HCT116 (cell line): Measurements from ENCODE around the gene WIPF3. TPM values are rescaled to one million over a fixed set of nuclear protein-coding genes. Genes with fewer than 3 reads are reported as not detected.

Source experiments
- ATAC-seq: fragments of 200-7000 bp; cut with Tn5 transposase; 2 replicates; pipeline ENCODE4 v1.9.1; 2020; ENCODE audit warnings: mild to moderate bottlenecking, moderate library complexity
- BruUV-seq: library from RNA; stranded (reverse); fragments of 400-500 nt; replicated peaks from 2 replicates; lab custom pipeline; 2021; lab: Mats Ljungman, UMichigan
- CTCF ChIA-PET: fragments of 300-600 bp; sonication (Branson Sonifier 250); formaldehyde crosslinking; loops from one replicate; lab custom pipeline; 2021; ENCODE audit warnings: antibody characterized with exemption; lab: Charles Lee
- POLR2A ChIA-PET: fragments of 300-600, 350-600 bp; sonication (Branson Sonifier 250); formaldehyde crosslinking; loops from one replicate; lab custom pipeline; 2021; ENCODE audit warnings: antibody characterized with exemption; lab: Charles Lee
- RAD21 ChIA-PET, 2 experiments: fragments of 300-600 bp; sonication (Branson Sonifier 250); formaldehyde crosslinking; loops; one replicate each; lab custom pipeline; 2023; ENCODE audit warnings: low total read pairs in 2 of 2; ENCODE audit not compliant: uncharacterized antibody in 2 of 2, unreplicated experiment in 2 of 2, low non-redundant PET in 1 of 2; lab: Charles Lee
- DNase-seq: peaks from one replicate; pipeline ENCODE4 v3.0.0-alpha.2; 2010; ENCODE audit warnings: low read depth, low spot score
- H2AFZ ChIP-seq: fragments of 200-600 bp; shearing (Covaris generic), sonication (generic); 2 replicates; pipeline ENCODE4 v1.6.1; 2017; ENCODE audit warnings: low read depth, mixed run types, mixed read lengths, antibody characterized with exemption, low read length; ENCODE audit not compliant: poor library complexity, severe bottlenecking
- H3K27ac ChIP-seq: 2 replicates; pipeline ENCODE4 v1.5.1; 2012; ENCODE audit warnings: low read depth, low read length
- H3K27me3 ChIP-seq: fragments of 200-600 bp; sonication (generic); 2 replicates; pipeline ENCODE4 v1.6.1; 2016; ENCODE audit warnings: mixed run types, low read length, mixed read lengths; ENCODE audit not compliant: insufficient read depth
- H3K36me3 ChIP-seq, 2 experiments: fragments of 200-500 bp in 1 of 2; fragments of 200-600 bp in 1 of 2; sonication (Bioruptor generic) in 1 of 2; sonication (generic) in 1 of 2; 2 replicates each; pipeline versions ENCODE4 v1.5.1 to v1.6.1; 2014 to 2016; ENCODE audit warnings: low read length in 2 of 2, inconsistent platforms in 1 of 2, mixed read lengths in 1 of 2, mixed run types in 1 of 2; ENCODE audit not compliant: insufficient read depth in 2 of 2, control insufficient read depth in 1 of 2
- H3K4me1 ChIP-seq, 2 experiments: fragments of 200-600 bp in 1 of 2; sonication (generic) in 1 of 2; 2 replicates each; pipeline versions ENCODE4 v1.5.1 to v1.6.1; 2012 to 2017; ENCODE audit warnings: low read length in 2 of 2, inconsistent platforms in 1 of 2, mild to moderate bottlenecking in 1 of 2, mixed read lengths in 1 of 2, mixed run types in 1 of 2, moderate library complexity in 1 of 2; ENCODE audit not compliant: insufficient read depth in 2 of 2, control insufficient read depth in 1 of 2
- H3K4me2 ChIP-seq: fragments of 200-600 bp; sonication (generic); 2 replicates; pipeline ENCODE4 v1.6.1; 2017; ENCODE audit warnings: mixed run types, low read length, mixed read lengths
- H3K4me3 ChIP-seq, 2 experiments: fragments of 200-600 bp in 1 of 2; sonication (generic) in 1 of 2; replicated peaks in 1 of 2; 2 replicates each; pipeline ENCODE4 v1.5.1; 2011 to 2016; ENCODE audit warnings: low read length in 2 of 2, control low read depth in 1 of 2, low read depth in 1 of 2, mild to moderate bottlenecking in 1 of 2, mixed read lengths in 1 of 2, mixed run types in 1 of 2
- H3K79me2 ChIP-seq: fragments of 200-600 bp; sonication (generic); 2 replicates; pipeline ENCODE4 v1.6.1; 2017; ENCODE audit warnings: mild to moderate bottlenecking, mixed run types, low read length, moderate library complexity, mixed read lengths; ENCODE audit not compliant: insufficient read depth
- H3K9ac ChIP-seq: fragments of 200-600 bp; sonication (generic); 2 replicates; pipeline ENCODE4 v1.6.1; 2016; ENCODE audit warnings: low read length, mixed read lengths
- H3K9me2 ChIP-seq: fragments of 200-600 bp; sonication (generic), shearing (Covaris generic); 2 replicates; pipeline ENCODE4 v1.6.1; 2017; ENCODE audit warnings: mixed run types, mild to moderate bottlenecking, moderate library complexity; ENCODE audit not compliant: insufficient read depth
- H3K9me3 ChIP-seq, 2 experiments: fragments of 200-500 bp in 1 of 2; fragments of 200-600 bp in 1 of 2; sonication (Bioruptor generic) in 1 of 2; sonication (generic) in 1 of 2; 2 replicates each; pipeline ENCODE4 v1.6.1; 2014 to 2017; ENCODE audit warnings: low read length in 2 of 2, mixed read lengths in 2 of 2, inconsistent platforms in 1 of 2, low read depth in 1 of 2, mild to moderate bottlenecking in 1 of 2, mixed run types in 1 of 2, moderate library complexity in 1 of 2; ENCODE audit not compliant: control insufficient read depth in 1 of 2, insufficient read depth in 1 of 2
- H4K20me1 ChIP-seq: fragments of 200-600 bp; sonication (generic), shearing (Covaris generic); 2 replicates; pipeline ENCODE4 v1.6.1; 2017; ENCODE audit warnings: mixed run types, mild to moderate bottlenecking, moderate library complexity; ENCODE audit not compliant: insufficient read depth
- ATF3 ChIP-seq: IDR thresholded peaks from 2 replicates; pipeline ENCODE4 v1.6.1; 2012
- CBX3 ChIP-seq: IDR thresholded peaks from 2 replicates; pipeline ENCODE4 v1.6.1; 2012; ENCODE audit warnings: low read depth
- CEBPB ChIP-seq: IDR thresholded peaks from 2 replicates; pipeline ENCODE4 v1.6.1; 2012; ENCODE audit warnings: low read depth
- EGR1 ChIP-seq: IDR thresholded peaks from 2 replicates; pipeline ENCODE4 v1.6.1; 2012; ENCODE audit warnings: low read depth
- EZH2phosphoT487 ChIP-seq: fragments of 200-600 bp; IDR thresholded peaks from 2 replicates; pipeline ENCODE4 v1.6.1; 2018; ENCODE audit warnings: antibody characterized with exemption, borderline replicate concordance
- FOSL1 ChIP-seq: IDR thresholded peaks from 2 replicates; pipeline ENCODE4 v1.6.1; 2012; ENCODE audit warnings: low read depth
- JUND ChIP-seq: IDR thresholded peaks from 2 replicates; pipeline ENCODE4 v1.6.1; 2012
- MAX ChIP-seq: IDR thresholded peaks from 2 replicates; pipeline ENCODE4 v1.6.1; 2012
- POLR2AphosphoS5 ChIP-seq: IDR thresholded peaks from 2 replicates; pipeline ENCODE4 v1.6.1; 2011; ENCODE audit warnings: mild to moderate bottlenecking, low read depth, low read length, moderate library complexity
- SP1 ChIP-seq: IDR thresholded peaks from 2 replicates; pipeline ENCODE4 v1.6.1; 2012; ENCODE audit warnings: low read depth
- SRF ChIP-seq: IDR thresholded peaks from 2 replicates; pipeline ENCODE4 v1.6.1; 2012; ENCODE audit warnings: low read depth
- TCF7L2 ChIP-seq: IDR thresholded peaks from 2 replicates; pipeline ENCODE4 v1.7.0; 2011; ENCODE audit warnings: borderline replicate concordance, inconsistent platforms; ENCODE audit not compliant: insufficient read depth, insufficient read length; ENCODE audit errors: extremely low read depth
- ZBTB33 ChIP-seq: IDR thresholded peaks from 2 replicates; pipeline ENCODE4 v1.6.1; 2011; ENCODE audit warnings: mild to moderate bottlenecking, low read length, moderate library complexity; ENCODE audit not compliant: insufficient replicate concordance; ENCODE audit errors: extremely low read depth
- ZFX ChIP-seq: fragments of 450-650 bp; IDR thresholded peaks from 2 replicates; pipeline ENCODE4 v1.6.1; 2017
- intact Hi-C: fragments of 100-400 bp; cut with micrococcal nuclease; formaldehyde crosslinking; loops from 2 replicates; pipeline ENCODE4 v1.10.0; 2022
- total RNA-seq: library from RNA; stranded (reverse); gene quantifications from one replicate; pipeline ENCODE4 v1.2.1, GENCODE V29; 2021; ENCODE audit not compliant: unreplicated experiment

WIPF3 gene
- total RNA-seq, 1 experiment from 2014 or later, result 8.6 TPM

- no peaks in the 10 kb centered on the region for H3K27me3 ChIP-seq
- no peaks in the 10 kb centered on the region for H3K9me3 ChIP-seq
- H3K79me2 ChIP-seq, result no peaks in the 10 kb centered on the region
- H3K27ac ChIP-seq, result no peak overlapping the region
- H3K9ac ChIP-seq, result no peak overlapping the region
- no peak for TF ChIP-seq EZH2phosphoT487
- no peak for TF ChIP-seq EGR1
- TF ChIP-seq CBX3, result no peak
- TF ChIP-seq ZBTB33, result no peak
- no peak for TF ChIP-seq SP1
- no peak for TF ChIP-seq CEBPB
- no peak for TF ChIP-seq FOSL1
- TF ChIP-seq MAX, result no peak
- TF ChIP-seq SRF, result no peak
- TF ChIP-seq TCF7L2, result no peak
- no peak for TF ChIP-seq ATF3
- TF ChIP-seq JUND, result no peak
- TF ChIP-seq ZFX, result no peak
- no peak for TF ChIP-seq POLR2AphosphoS5
- no peaks in the 10 kb centered on the region for H3K4me1 ChIP-seq
- ChIA-PET POLR2A (no interaction called here), CTCF (no interaction called here), RAD21 (no interaction called here)
- no peaks in the 10 kb centered on the region for H4K20me1 ChIP-seq
- DNase-seq (no peak), ATAC-seq (no peak)
- no peaks in the 10 kb centered on the region for H3K36me3 ChIP-seq
- no TSS peak for BruUV-seq
- H3K4me2 ChIP-seq, result no peak overlapping the region
- no peak overlapping the region for H2AFZ ChIP-seq
- no peaks in the 10 kb centered on the region for H3K9me2 ChIP-seq
- no peak overlapping the region for H3K4me3 ChIP-seq
- intact Hi-C loops, result no loop called here
Measured at GRCh38 chr7:29885626-29886025, 79.3 kb downstream of the WIPF3 start.
